ENCODE results near the gene C8A.

GRCh38 chr1:56843544-56843943 lies 11.1 kb upstream of the C8A start:
- TF ChIP-seq CTCF (conservative IDR thresholded peaks at IDR 0.05): no peak
- TF ChIP-seq EZH2 (IDR thresholded peaks at IDR 0.05; ENCODE audit: low read depth): no peak
